H9 (cell line): Measurements from ENCODE around the gene THSD7B. TPM values are rescaled to one million over a fixed set of nuclear protein-coding genes. Genes with fewer than 3 reads are reported as not detected.

Source experiments
- DNase-seq: peaks from one replicate; pipeline ENCODE4 v3.0.0-alpha.2; 2017
- H2AFZ ChIP-seq: one replicate; pipeline ENCODE4 v1.6.1; 2013; ENCODE audit warnings: mild to moderate bottlenecking, low read length, control low read depth, moderate library complexity
- H2AK5ac ChIP-seq: 2 replicates; pipeline ENCODE4 v1.6.1; 2013; ENCODE audit warnings: low read length, control low read depth, mixed read lengths; ENCODE audit not compliant: insufficient read length
- H2BK120ac ChIP-seq: one replicate; pipeline ENCODE4 v1.6.1; 2013; ENCODE audit warnings: low read depth, mild to moderate bottlenecking, low read length, control low read depth, inconsistent platforms; ENCODE audit not compliant: poor library complexity, severe bottlenecking
- H2BK12ac ChIP-seq: 2 replicates; pipeline ENCODE4 v1.6.1; 2013; ENCODE audit warnings: low read length, control low read depth, mixed read lengths, low read depth; ENCODE audit not compliant: insufficient read length
- H2BK15ac ChIP-seq: 2 replicates; pipeline ENCODE4 v1.6.1; 2013; ENCODE audit warnings: low read depth, low read length, control low read depth
- H2BK20ac ChIP-seq: one replicate; pipeline ENCODE4 v1.6.1; 2013; ENCODE audit warnings: low read depth, mild to moderate bottlenecking, low read length, control low read depth, inconsistent platforms; ENCODE audit not compliant: poor library complexity, severe bottlenecking
- H2BK5ac ChIP-seq: 2 replicates; pipeline ENCODE4 v1.6.1; 2013; ENCODE audit warnings: low read length, control low read depth, mixed read lengths; ENCODE audit not compliant: insufficient read length
- H3K14ac ChIP-seq: 2 replicates; pipeline ENCODE4 v1.6.1; 2013; ENCODE audit warnings: low read length, control low read depth; ENCODE audit not compliant: insufficient read depth
- H3K18ac ChIP-seq: 2 replicates; pipeline ENCODE4 v1.6.1; 2013; ENCODE audit warnings: low read depth, mild to moderate bottlenecking, mixed read lengths, low read length, control low read depth; ENCODE audit not compliant: insufficient read length
- H3K23ac ChIP-seq: 2 replicates; pipeline ENCODE4 v1.6.1; 2013; ENCODE audit warnings: low read length, control low read depth, mixed read lengths, low read depth; ENCODE audit not compliant: insufficient read length
- H3K23me2 ChIP-seq: 2 replicates; pipeline ENCODE4 v1.6.1; 2013; ENCODE audit warnings: low read depth, mild to moderate bottlenecking, mixed read lengths, low read length, control low read depth; ENCODE audit not compliant: insufficient read length, poor library complexity, severe bottlenecking
- H3K27ac ChIP-seq: 2 replicates; pipeline ENCODE4 v1.5.1; 2013; ENCODE audit warnings: low read length, control low read depth, mixed read lengths, low read depth; ENCODE audit not compliant: insufficient read length
- H3K27me3 ChIP-seq: 2 replicates; pipeline ENCODE4 v1.6.1; 2013; ENCODE audit warnings: low read length, control low read depth, inconsistent platforms; ENCODE audit not compliant: insufficient read depth
- H3K4ac ChIP-seq: 2 replicates; pipeline ENCODE4 v1.6.1; 2013; ENCODE audit warnings: low read depth, mild to moderate bottlenecking, control low read depth, inconsistent platforms, low read length, moderate library complexity
- H3K4me1 ChIP-seq: 2 replicates; pipeline ENCODE4 v1.6.1; 2013; ENCODE audit warnings: low read length, control low read depth, inconsistent platforms; ENCODE audit not compliant: insufficient read depth
- H3K4me2 ChIP-seq: 2 replicates; pipeline ENCODE4 v1.6.1; 2013; ENCODE audit warnings: low read length, control low read depth, mixed read lengths; ENCODE audit not compliant: insufficient read length, insufficient read depth
- H3K56ac ChIP-seq: 2 replicates; pipeline ENCODE4 v1.6.1; 2013; ENCODE audit warnings: low read depth, mild to moderate bottlenecking, mixed read lengths, low read length, control low read depth; ENCODE audit not compliant: insufficient read length
- H3K79me1 ChIP-seq: 2 replicates; pipeline ENCODE4 v1.6.1; 2013; ENCODE audit warnings: low read depth, mild to moderate bottlenecking, moderate library complexity, low read length, control low read depth, inconsistent platforms; ENCODE audit not compliant: insufficient read depth, poor library complexity, severe bottlenecking
- H3K79me2 ChIP-seq: 2 replicates; pipeline ENCODE4 v1.6.1; 2013; ENCODE audit warnings: low read length, control low read depth, inconsistent platforms; ENCODE audit not compliant: insufficient read depth
- H3K9ac ChIP-seq: 2 replicates; pipeline ENCODE4 v1.6.1; 2013; ENCODE audit warnings: low read length, control low read depth, mixed read lengths; ENCODE audit not compliant: insufficient read length; ENCODE audit errors: extremely low read depth
- H3K9me3 ChIP-seq: one replicate; pipeline ENCODE4 v1.6.1; 2013; ENCODE audit warnings: low read depth, low read length, inconsistent platforms; ENCODE audit not compliant: control insufficient read depth
- H3T11ph ChIP-seq: one replicate; pipeline ENCODE4 v1.6.1; 2013; ENCODE audit warnings: mild to moderate bottlenecking, low read length, control low read depth, inconsistent platforms
- H4K20me1 ChIP-seq: one replicate; pipeline ENCODE4 v1.6.1; 2013; ENCODE audit not compliant: control insufficient read depth, insufficient read length, insufficient read depth
- H4K5ac ChIP-seq: 2 replicates; pipeline ENCODE4 v1.6.1; 2013; ENCODE audit warnings: low read depth, mild to moderate bottlenecking, mixed read lengths, low read length, control low read depth; ENCODE audit not compliant: insufficient read length
- H4K8ac ChIP-seq: replicated peaks from 2 replicates; pipeline ENCODE4 v1.6.1; 2013; ENCODE audit warnings: low read length, control low read depth, mixed read lengths, low read depth; ENCODE audit not compliant: insufficient read length
- H4K91ac ChIP-seq: 2 replicates; pipeline ENCODE4 v1.6.1; 2013; ENCODE audit warnings: low read depth, mild to moderate bottlenecking, moderate library complexity, mixed read lengths, low read length, control low read depth; ENCODE audit not compliant: insufficient read length
- H3K27ac Mint-ChIP-seq, 3 experiments: 2 replicates in 2 of 3; 3 replicates in 1 of 3; pipeline ENCODE4 v1.8.0; 2020 to 2021; ENCODE audit warnings: mixed read lengths in 3 of 3, mild to moderate bottlenecking in 1 of 3, moderate library complexity in 1 of 3
- H3K27me3 Mint-ChIP-seq: 2 replicates; pipeline ENCODE4 v1.8.0; 2021; ENCODE audit warnings: low read depth, mild to moderate bottlenecking, moderate library complexity, mixed read lengths
- H3K36me3 Mint-ChIP-seq, 3 experiments: 2 replicates in 2 of 3; 3 replicates in 1 of 3; pipeline ENCODE4 v1.8.0; 2020 to 2021; ENCODE audit warnings: low read depth in 3 of 3, mixed read lengths in 3 of 3; ENCODE audit not compliant: insufficient read depth in 1 of 3
- H3K4me1 Mint-ChIP-seq, 2 experiments: 2 replicates each; pipeline ENCODE4 v1.8.0; 2020; ENCODE audit warnings: mixed read lengths in 2 of 2
- H3K4me3 Mint-ChIP-seq, 2 experiments: 2 replicates in 1 of 2; 3 replicates in 1 of 2; pipeline ENCODE4 v1.8.0; 2020 to 2021; ENCODE audit warnings: mild to moderate bottlenecking in 2 of 2, mixed read lengths in 2 of 2, moderate library complexity in 1 of 2
- H3K9me3 Mint-ChIP-seq, 2 experiments: 2 replicates in 1 of 2; 3 replicates in 1 of 2; pipeline ENCODE4 v1.8.0; 2020; ENCODE audit warnings: mild to moderate bottlenecking in 2 of 2, mixed read lengths in 2 of 2, moderate library complexity in 1 of 2
- WGBS: extraction: QIAGEN DNeasy Blood & Tissue Kit; methylation state at CpG from one replicate; pipeline ENCODE4 v1.1.7; 2013; ENCODE audit warnings: missing lambda C conversion rate, low lambda C conversion rate, mixed read lengths; ENCODE audit not compliant: insufficient read length; ENCODE audit errors: extremely low coverage; 5-methylcytosine and 5-hydroxymethylcytosine counted together
- long read RNA-seq: library from polyadenylated mRNA; unstranded; transcript quantifications from one replicate; pipeline ENCODE4 v2.0.0, GENCODE V29; 2020
- total RNA-seq: library from RNA; stranded (reverse); gene quantifications from 2 replicates; pipeline ENCODE4 v1.2.1, GENCODE V29; 2021
- TF ChIP-seq, protein P1 (sequence below): fragments of 200-600 bp; sonication (generic); conservative IDR thresholded peaks from 3 replicates; pipeline ENCODE4 v1.8.0; 2021; ENCODE audit warnings: antibody characterized with exemption, mild to moderate bottlenecking

Gene THSD7B, protein sequence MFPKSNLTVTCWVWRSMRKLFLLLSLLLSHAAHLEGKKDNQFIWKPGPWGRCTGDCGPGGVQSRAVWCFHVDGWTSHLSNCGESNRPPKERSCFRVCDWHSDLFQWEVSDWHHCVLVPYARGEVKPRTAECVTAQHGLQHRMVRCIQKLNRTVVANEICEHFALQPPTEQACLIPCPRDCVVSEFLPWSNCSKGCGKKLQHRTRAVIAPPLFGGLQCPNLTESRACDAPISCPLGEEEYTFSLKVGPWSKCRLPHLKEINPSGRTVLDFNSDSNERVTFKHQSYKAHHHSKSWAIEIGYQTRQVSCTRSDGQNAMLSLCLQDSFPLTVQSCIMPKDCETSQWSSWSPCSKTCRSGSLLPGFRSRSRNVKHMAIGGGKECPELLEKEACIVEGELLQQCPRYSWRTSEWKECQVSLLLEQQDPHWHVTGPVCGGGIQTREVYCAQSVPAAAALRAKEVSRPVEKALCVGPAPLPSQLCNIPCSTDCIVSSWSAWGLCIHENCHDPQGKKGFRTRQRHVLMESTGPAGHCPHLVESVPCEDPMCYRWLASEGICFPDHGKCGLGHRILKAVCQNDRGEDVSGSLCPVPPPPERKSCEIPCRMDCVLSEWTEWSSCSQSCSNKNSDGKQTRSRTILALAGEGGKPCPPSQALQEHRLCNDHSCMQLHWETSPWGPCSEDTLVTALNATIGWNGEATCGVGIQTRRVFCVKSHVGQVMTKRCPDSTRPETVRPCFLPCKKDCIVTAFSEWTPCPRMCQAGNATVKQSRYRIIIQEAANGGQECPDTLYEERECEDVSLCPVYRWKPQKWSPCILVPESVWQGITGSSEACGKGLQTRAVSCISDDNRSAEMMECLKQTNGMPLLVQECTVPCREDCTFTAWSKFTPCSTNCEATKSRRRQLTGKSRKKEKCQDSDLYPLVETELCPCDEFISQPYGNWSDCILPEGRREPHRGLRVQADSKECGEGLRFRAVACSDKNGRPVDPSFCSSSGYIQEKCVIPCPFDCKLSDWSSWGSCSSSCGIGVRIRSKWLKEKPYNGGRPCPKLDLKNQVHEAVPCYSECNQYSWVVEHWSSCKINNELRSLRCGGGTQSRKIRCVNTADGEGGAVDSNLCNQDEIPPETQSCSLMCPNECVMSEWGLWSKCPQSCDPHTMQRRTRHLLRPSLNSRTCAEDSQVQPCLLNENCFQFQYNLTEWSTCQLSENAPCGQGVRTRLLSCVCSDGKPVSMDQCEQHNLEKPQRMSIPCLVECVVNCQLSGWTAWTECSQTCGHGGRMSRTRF (N-terminal part only)
- total RNA-seq, result 0.50 and 0.85 TPM in 2 replicates
- long read RNA-seq, partial matches to known transcripts, result 3 of 4 reads
- long read RNA-seq, other reads (novel, unspliced or antisense), result 1 of 4 reads

DNA sequence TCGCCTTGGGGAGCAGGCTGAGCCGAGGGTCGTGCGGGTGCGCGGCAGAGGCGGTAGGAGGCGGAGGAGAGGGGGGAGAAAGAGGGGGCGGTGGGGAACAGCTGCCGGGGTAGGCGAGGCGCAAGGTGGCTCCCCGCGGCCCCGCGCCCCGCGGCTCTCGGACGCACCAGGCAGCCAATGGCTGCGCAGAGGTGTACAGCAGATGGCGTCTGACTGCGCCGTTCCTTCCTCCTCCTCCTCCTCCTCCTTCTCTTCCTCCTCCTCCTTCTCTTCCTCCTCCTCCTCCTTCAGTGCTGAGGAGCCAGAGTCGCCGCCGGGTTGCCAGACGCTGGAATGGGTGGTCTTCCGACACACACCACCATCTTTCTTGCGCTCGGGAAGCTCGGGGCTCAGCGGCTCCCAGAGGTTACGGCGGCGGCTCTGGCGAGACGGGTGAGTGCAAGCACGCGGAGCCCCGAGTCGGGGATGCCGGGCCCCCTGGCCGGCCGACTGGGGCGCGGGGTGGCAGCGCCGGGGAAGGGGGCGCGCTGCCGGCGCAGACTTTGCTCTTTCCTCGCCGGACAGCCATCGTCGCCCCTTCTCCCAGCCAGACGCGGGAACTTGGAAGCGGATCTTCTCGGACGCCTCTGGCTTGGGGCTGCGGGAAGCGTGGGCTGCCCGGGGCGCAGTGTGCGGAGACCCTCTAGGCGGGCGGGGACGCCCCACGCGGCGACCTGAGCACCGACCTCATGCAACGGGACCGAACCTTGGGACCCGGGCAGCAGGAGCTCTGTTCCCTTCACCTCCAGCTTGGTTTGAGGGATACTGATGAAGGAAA lies at the start of gene THSD7B:
Gene THSD7B, plus strand, starts transcription at position 290 of the 817 bp plus-strand sequence. CDS start 116,634 bp downstream, outside the sequence.
- Histone ChIP-seq H3K56ac (no peak within 1 kb of the TSS), H4K91ac (no peak within 1 kb of the TSS), H4K20me1 (no peaks in the 10 kb centered on the region), H2BK120ac (no peak within 1 kb of the TSS), H2AFZ (no peak within 1 kb of the TSS), H3K27ac (no peak within 1 kb of the TSS), H3K27me3 (peaks cover 25% of the 10 kb centered on the region), H3K79me2 (no peaks in the 10 kb centered on the region), H3K4ac (no peak within 1 kb of the TSS), H2AK5ac (no peak within 1 kb of the TSS), H2BK5ac (no peak within 1 kb of the TSS), H3K9ac (no peak within 1 kb of the TSS), H2BK20ac (no peak within 1 kb of the TSS), H3K14ac (no peak within 1 kb of the TSS), H3K9me3 (no peaks in the 10 kb centered on the region), H3K23ac (no peak within 1 kb of the TSS), H4K8ac (no peak within 1 kb of the TSS), H2BK15ac (no peak within 1 kb of the TSS), H3T11ph (no peak within 1 kb of the TSS), H2BK12ac (no peak within 1 kb of the TSS), H3K4me1 (peaks cover 3% of the 10 kb centered on the region; the same call in 1 of the 2 replicates), H3K23me2 (peaks cover 19% of the 10 kb centered on the region), H4K5ac (no peak within 1 kb of the TSS), H3K4me2 (peak within 1 kb of the TSS; percentile 88), H3K79me1 (no peaks in the 10 kb centered on the region), H3K18ac (no peak within 1 kb of the TSS)
- Mint-ChIP-seq H3K9me3 (peaks cover 0 to 3% of the 10 kb centered on the region in 2 experiments; a peak in 1 of 5 replicates), H3K4me3 (peak within 1 kb of the TSS; percentile 74 to 95), H3K4me1 (peaks cover 21 to 23% of the 10 kb centered on the region in 2 experiments), H3K36me3 (no peaks in the 10 kb centered on the region; a peak in 1 of 7 replicates), H3K27ac (peak within 1 kb of the TSS in 1 of 3 experiments; percentile 77; a peak in 1 of 7 replicates), H3K27me3 (peaks cover 96% of the 10 kb centered on the region)
- DNase-seq, result peak; percentile 41
- TF ChIP-seq, protein P1, sequence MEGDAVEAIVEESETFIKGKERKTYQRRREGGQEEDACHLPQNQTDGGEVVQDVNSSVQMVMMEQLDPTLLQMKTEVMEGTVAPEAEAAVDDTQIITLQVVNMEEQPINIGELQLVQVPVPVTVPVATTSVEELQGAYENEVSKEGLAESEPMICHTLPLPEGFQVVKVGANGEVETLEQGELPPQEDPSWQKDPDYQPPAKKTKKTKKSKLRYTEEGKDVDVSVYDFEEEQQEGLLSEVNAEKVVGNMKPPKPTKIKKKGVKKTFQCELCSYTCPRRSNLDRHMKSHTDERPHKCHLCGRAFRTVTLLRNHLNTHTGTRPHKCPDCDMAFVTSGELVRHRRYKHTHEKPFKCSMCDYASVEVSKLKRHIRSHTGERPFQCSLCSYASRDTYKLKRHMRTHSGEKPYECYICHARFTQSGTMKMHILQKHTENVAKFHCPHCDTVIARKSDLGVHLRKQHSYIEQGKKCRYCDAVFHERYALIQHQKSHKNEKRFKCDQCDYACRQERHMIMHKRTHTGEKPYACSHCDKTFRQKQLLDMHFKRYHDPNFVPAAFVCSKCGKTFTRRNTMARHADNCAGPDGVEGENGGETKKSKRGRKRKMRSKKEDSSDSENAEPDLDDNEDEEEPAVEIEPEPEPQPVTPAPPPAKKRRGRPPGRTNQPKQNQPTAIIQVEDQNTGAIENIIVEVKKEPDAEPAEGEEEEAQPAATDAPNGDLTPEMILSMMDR, result no peak
- no CpG with 5 or more reads among the region's 77 CpGs for WGBS
